Measurements from ENCODE around the gene IDUA. TPM values are rescaled to one million over a fixed set of nuclear protein-coding genes. Genes with fewer than 3 reads are reported as not detected.

IDUA gene
- total RNA-seq, 4 donors from 2014 or later: 15.5 to 32.2 (median 16.9) TPM

- no peak for TF ChIP-seq CTCF (IDR thresholded peaks at IDR 0.05)
- ATAC-seq (ENCODE audit: low FRiP score) (no peak), DNase-seq (ENCODE audit: low spot score) (no peak)
These were observed 16.6 kb upstream of the IDUA start for GRCh38 chr4:970046-970745.

GRCh38 chr4:970854-971520 lies 15.9 kb upstream of the IDUA start:
- no peak for DNase-seq (ENCODE audit: low spot score)

GRCh38 chr4:971666-972500 lies 15.0 kb upstream of the IDUA start:
- no peak for DNase-seq (ENCODE audit: low spot score)
- ATAC-seq (ENCODE audit: low FRiP score): no peak
- TF ChIP-seq CTCF (IDR thresholded peaks at IDR 0.05): no peak

More at GRCh38 chr4:970854-971520, 15.9 kb upstream of the IDUA start:
- ATAC-seq (ENCODE audit: low FRiP score): no peak
- TF ChIP-seq CTCF (IDR thresholded peaks at IDR 0.05): no peak

GRCh38 chr4:972651-973424 lies 14.0 kb upstream of the IDUA start:
- DNase-seq (ENCODE audit: low spot score) (no peak), ATAC-seq (ENCODE audit: low FRiP score) (peak; percentile 52)
- TF ChIP-seq CTCF (IDR thresholded peaks at IDR 0.05): no peak

- ATAC-seq (ENCODE audit: low FRiP score) (peak; percentile 96), DNase-seq (ENCODE audit: low spot score) (peak; percentile 76)
- TF ChIP-seq CTCF (IDR thresholded peaks at IDR 0.05): no peak
These were observed 13.1 kb upstream of the IDUA start, which contains the start of gene DGKQ for GRCh38 chr4:973431-974397. Gene DGKQ, minus strand, starts transcription at chr4:973569. Its CDS starts 87 bp downstream, at chr4:973482.
